ENCODE measurements around the gene ACY1.
A peak's percentile ranks its signal among the peaks of the same experiment; 100 is the strongest.

Gene ACY1

GRCh38 chr3:51994530-51994929 lies 11.2 kb downstream of the ACY1 start:
- Histone ChIP-seq H3K36me3 (ENCODE audit: control insufficient read depth, low read length) (peaks cover 44% of the 10 kb centered on the region), H3K9me3 (ENCODE audit: control insufficient read depth, insufficient read depth, low read length) (no peaks in the 10 kb centered on the region), H3F3A (ENCODE audit: control insufficient read depth, insufficient read depth) (peaks cover 43% of the 10 kb centered on the region), H3K4me3 (ENCODE audit: low read length) (peak overlapping the region; percentile 99), H3K9me2 (replicated peaks; ENCODE audit: control insufficient read depth, low read length) (no peaks in the 10 kb centered on the region), H3K4me1 (ENCODE audit: control insufficient read depth, low read length) (peaks cover 38% of the 10 kb centered on the region), H3K79me2 (ENCODE audit: control insufficient read depth, low read length) (peaks cover 24% of the 10 kb centered on the region), H3K27ac (ENCODE audit: low read depth, low read length) (peak overlapping the region; percentile 76), H3K27me3 (ENCODE audit: control insufficient read depth, low read length) (peaks cover 5% of the 10 kb centered on the region; the same call in 1 of the 2 replicates), H4K20me1 (ENCODE audit: control insufficient read depth, insufficient read depth, low read depth, low read length) (peaks cover 5% of the 10 kb centered on the region; the same call in 1 of the 2 replicates), H3K4me2 (ENCODE audit: low read length) (peak overlapping the region; percentile 93)
- TF ChIP-seq CTCF (IDR thresholded peaks at IDR 0.05; ENCODE audit: low read depth, low read length, poor library complexity, severe bottlenecking): no peak
- no peak for TF ChIP-seq EZH2phosphoT487 (IDR thresholded peaks at IDR 0.05; ENCODE audit: borderline replicate concordance, low read length)

- Histone ChIP-seq H3K4me2 (ENCODE audit: low read length) (peak within 1 kb of the TSS; percentile 93), H3K27me3 (ENCODE audit: control insufficient read depth, low read length) (peaks cover 5% of the 10 kb centered on the region; the same call in 1 of the 2 replicates), H3K36me3 (ENCODE audit: control insufficient read depth, low read length) (peaks cover 44% of the 10 kb centered on the region), H3K4me3 (ENCODE audit: low read length) (peak within 1 kb of the TSS; percentile 99), H3F3A (ENCODE audit: control insufficient read depth, insufficient read depth) (peaks cover 39% of the 10 kb centered on the region), H3K9me2 (replicated peaks; ENCODE audit: control insufficient read depth, low read length) (no peaks in the 10 kb centered on the region), H3K79me2 (ENCODE audit: control insufficient read depth, low read length) (peaks cover 24% of the 10 kb centered on the region), H4K20me1 (ENCODE audit: control insufficient read depth, insufficient read depth, low read depth, low read length) (peaks cover 5% of the 10 kb centered on the region; the same call in 1 of the 2 replicates), H3K4me1 (ENCODE audit: control insufficient read depth, low read length) (peaks cover 38% of the 10 kb centered on the region), H3K9me3 (ENCODE audit: control insufficient read depth, insufficient read depth, low read length) (no peaks in the 10 kb centered on the region), H3K27ac (ENCODE audit: low read depth, low read length) (peak within 1 kb of the TSS; percentile 76)
- TF ChIP-seq EZH2phosphoT487 (IDR thresholded peaks at IDR 0.05; ENCODE audit: borderline replicate concordance, low read length) (no peak), CTCF (IDR thresholded peaks at IDR 0.05; ENCODE audit: low read depth, low read length, poor library complexity, severe bottlenecking) (no peak)
These were observed 12.2 kb downstream of the ACY1 start, which contains the start of gene RPL29 for GRCh38 chr3:51995346-51996163. RPL29 (minus strand) TSS chr3:51995895; CDS start chr3:51995461, 434 bp downstream.

- Histone ChIP-seq H3K4me2 (ENCODE audit: low read length) (no peak overlapping the region), H3K36me3 (ENCODE audit: control insufficient read depth, low read length) (peaks cover 34% of the 10 kb centered on the region), H3K27me3 (ENCODE audit: control insufficient read depth, low read length) (peaks cover 5% of the 10 kb centered on the region; the same call in 1 of the 2 replicates), H3K9me2 (replicated peaks; ENCODE audit: control insufficient read depth, low read length) (no peaks in the 10 kb centered on the region), H3K27ac (ENCODE audit: low read depth, low read length) (no peak overlapping the region), H3K79me2 (ENCODE audit: control insufficient read depth, low read length) (peaks cover 24% of the 10 kb centered on the region), H4K20me1 (ENCODE audit: control insufficient read depth, insufficient read depth, low read depth, low read length) (peaks cover 5% of the 10 kb centered on the region; the same call in 1 of the 2 replicates), H3F3A (ENCODE audit: control insufficient read depth, insufficient read depth) (peaks cover 29% of the 10 kb centered on the region), H3K4me1 (ENCODE audit: control insufficient read depth, low read length) (peaks cover 38% of the 10 kb centered on the region), H3K4me3 (ENCODE audit: low read length) (no peak overlapping the region), H3K9me3 (ENCODE audit: control insufficient read depth, insufficient read depth, low read length) (no peaks in the 10 kb centered on the region)
- TF ChIP-seq CTCF (IDR thresholded peaks at IDR 0.05; ENCODE audit: low read depth, low read length, poor library complexity, severe bottlenecking): no peak
- no peak for TF ChIP-seq EZH2phosphoT487 (IDR thresholded peaks at IDR 0.05; ENCODE audit: borderline replicate concordance, low read length)
These were observed 13.8 kb downstream of the ACY1 start for GRCh38 chr3:51997172-51997571.
